ENCODE measurements around the gene STIM2. TPM values are rescaled to one million over a fixed set of nuclear protein-coding genes. Genes with fewer than 3 reads are reported as not detected.

STIM2 gene
- total and polyA plus RNA-seq, 2 donors (not counting 3 experiments of a cell fraction or from before 2014, with no cell fraction given): 21.0 to 21.2 TPM

DNA sequence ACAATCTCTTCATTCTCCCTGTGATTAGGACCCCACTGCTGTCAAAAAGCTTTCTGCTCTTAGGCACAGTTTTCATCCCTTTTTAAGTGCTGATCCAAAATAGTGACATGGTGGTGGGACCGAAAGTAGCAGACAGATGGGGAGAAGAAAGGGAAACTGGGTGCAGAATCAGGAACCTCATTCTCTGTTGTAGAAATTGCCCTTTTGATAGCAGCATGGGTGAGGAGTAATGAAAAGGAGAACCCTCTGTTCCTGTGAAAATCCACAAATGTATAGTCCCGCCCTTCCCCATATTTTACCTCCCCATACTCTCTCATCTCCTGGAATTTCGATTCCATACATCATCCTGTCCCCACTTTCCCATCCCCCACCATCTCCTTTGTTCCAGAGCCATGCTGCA, 126.5 kb downstream of the STIM2 start:
- H3K4me2 ChIP-seq (ENCODE audit: insufficient read depth, low read length): no peak overlapping the region
- no peaks in the 10 kb centered on the region for H3K9me1 ChIP-seq (replicated peaks; ENCODE audit: control insufficient read depth, extremely low read depth, insufficient read depth, low read length)
- no peaks in the 10 kb centered on the region for H3K4me1 ChIP-seq (ENCODE audit: control insufficient read depth, extremely low read depth, insufficient read depth, low read length)
- no peaks in the 10 kb centered on the region for H3K9me3 ChIP-seq (replicated peaks; ENCODE audit: control insufficient read depth, insufficient read depth, low read length)
- H3K4me3 ChIP-seq (replicated peaks in 1 of 3; ENCODE audit: insufficient read depth in 1 of 3, low read depth in 1 of 3, low read length in 3 of 3): no peak overlapping the region
- H2AFZ ChIP-seq (ENCODE audit: low read depth, low read length): no peak overlapping the region
- no peaks in the 10 kb centered on the region for H3K79me2 ChIP-seq (ENCODE audit: control insufficient read depth, insufficient read depth, low read length)
- CTCF ChIA-PET: interaction anchor here (0.7 to 1.6 kb wide), 2 partner anchors 13 to 23 kb away, joined by 3 to 4 read pairs; no protein-coding TSS in a partner anchor
- H4K20me1 ChIP-seq (replicated peaks; ENCODE audit: control insufficient read depth, extremely low read depth, insufficient read depth, low read length): no peaks in the 10 kb centered on the region
- POLR2A ChIA-PET: no interaction called here
- H3K36me3 ChIP-seq (ENCODE audit: control insufficient read depth in 2 of 2, extremely low read depth in 1 of 2, insufficient read depth in 2 of 2, low read length in 2 of 2): no peaks in the 10 kb centered on the region
- no TSS peak for BruUV-seq (replicated peaks)
- no peak for FAIRE-seq
- no peak for TF ChIP-seq EZH2 (IDR thresholded peaks at IDR 0.05; ENCODE audit: borderline replicate concordance, low read depth, low read length, severe bottlenecking)
- TF ChIP-seq MYC (IDR thresholded peaks at IDR 0.05; ENCODE audit: low read depth, low read length): no peak
- TF ChIP-seq, protein P1, sequence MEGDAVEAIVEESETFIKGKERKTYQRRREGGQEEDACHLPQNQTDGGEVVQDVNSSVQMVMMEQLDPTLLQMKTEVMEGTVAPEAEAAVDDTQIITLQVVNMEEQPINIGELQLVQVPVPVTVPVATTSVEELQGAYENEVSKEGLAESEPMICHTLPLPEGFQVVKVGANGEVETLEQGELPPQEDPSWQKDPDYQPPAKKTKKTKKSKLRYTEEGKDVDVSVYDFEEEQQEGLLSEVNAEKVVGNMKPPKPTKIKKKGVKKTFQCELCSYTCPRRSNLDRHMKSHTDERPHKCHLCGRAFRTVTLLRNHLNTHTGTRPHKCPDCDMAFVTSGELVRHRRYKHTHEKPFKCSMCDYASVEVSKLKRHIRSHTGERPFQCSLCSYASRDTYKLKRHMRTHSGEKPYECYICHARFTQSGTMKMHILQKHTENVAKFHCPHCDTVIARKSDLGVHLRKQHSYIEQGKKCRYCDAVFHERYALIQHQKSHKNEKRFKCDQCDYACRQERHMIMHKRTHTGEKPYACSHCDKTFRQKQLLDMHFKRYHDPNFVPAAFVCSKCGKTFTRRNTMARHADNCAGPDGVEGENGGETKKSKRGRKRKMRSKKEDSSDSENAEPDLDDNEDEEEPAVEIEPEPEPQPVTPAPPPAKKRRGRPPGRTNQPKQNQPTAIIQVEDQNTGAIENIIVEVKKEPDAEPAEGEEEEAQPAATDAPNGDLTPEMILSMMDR (IDR thresholded peaks at IDR 0.05; ENCODE audit: extremely low read depth in 1 of 2, insufficient read depth in 1 of 2, low read depth in 1 of 2, low read length in 2 of 2): no peak
- TF ChIP-seq, protein P2, sequence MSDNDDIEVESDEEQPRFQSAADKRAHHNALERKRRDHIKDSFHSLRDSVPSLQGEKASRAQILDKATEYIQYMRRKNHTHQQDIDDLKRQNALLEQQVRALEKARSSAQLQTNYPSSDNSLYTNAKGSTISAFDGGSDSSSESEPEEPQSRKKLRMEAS (IDR thresholded peaks at IDR 0.05; ENCODE audit: insufficient read depth, insufficient read length): no peak
- no peak for TF ChIP-seq GATA2 (IDR thresholded peaks at IDR 0.05; ENCODE audit: insufficient read depth, insufficient read length, low read depth, low read length)
- no peak for TF ChIP-seq JUN (IDR thresholded peaks at IDR 0.05; ENCODE audit: borderline replicate concordance, insufficient read depth, insufficient read length, low read depth)
- TF ChIP-seq FOS (IDR thresholded peaks at IDR 0.05; ENCODE audit: borderline replicate concordance, insufficient read depth, low read length): no peak
- no peak for TF ChIP-seq POLR2AphosphoS5 (IDR thresholded peaks at IDR 0.05; ENCODE audit: insufficient read depth, low read depth, low read length)
- TF ChIP-seq POLR2A (IDR thresholded peaks at IDR 0.05; ENCODE audit: low read depth, low read length): no peak
- H3K9ac ChIP-seq (replicated peaks; ENCODE audit: extremely low read depth, insufficient read depth, low read length): no peak overlapping the region
- dilution Hi-C loops (cut with MboI; ENCODE audit: extremely low pct_ligation_motif_present, low sequenced_read_pairs): no loop called here
- no peak for DNase-seq (ENCODE audit: low read depth, low spot score)
- no peaks in the 10 kb centered on the region for H3K27me3 ChIP-seq (ENCODE audit: control insufficient read depth in 2 of 2, insufficient read depth in 2 of 2, low read length in 2 of 2)
- H3K27ac ChIP-seq (ENCODE audit: insufficient read depth, low read depth, low read length): no peak overlapping the region
- intact Hi-C loops (cut with micrococcal nuclease): no loop called here

Measured in endothelial cell of umbilical vein (primary cell).